LNCAP (cell line): ENCODE results near the gene MKS1.

ENCODE experiments used
- CTCF ChIP-seq: fragments of 450-650 bp; IDR thresholded peaks from 2 replicates; pipeline ENCODE4 v1.5.1; 2017; ENCODE audit warnings: mild to moderate bottlenecking

MKS1 gene

GRCh38 chr17:58186591-58186990, 32.5 kb downstream of the MKS1 start:
- no peak for TF ChIP-seq CTCF

- TF ChIP-seq CTCF: no peak
These were observed 33.9 kb downstream of the MKS1 start for GRCh38 chr17:58184986-58185761.

GRCh38 chr17:58184308-58184985, 34.6 kb downstream of the MKS1 start:
- no peak for TF ChIP-seq CTCF

GRCh38 chr17:58183514-58183913, 35.5 kb downstream of the MKS1 start:
- TF ChIP-seq CTCF: no peak

GRCh38 chr17:58181796-58182195, 37.3 kb downstream of the MKS1 start:
- TF ChIP-seq CTCF: no peak

- no peak for TF ChIP-seq CTCF
These were observed 42.9 kb downstream of the MKS1 start for GRCh38 chr17:58176200-58176599.

GRCh38 chr17:58174871-58175270, 44.2 kb downstream of the MKS1 start:
- no peak for TF ChIP-seq CTCF
